Small intestine (tissue), 7 donors: ENCODE results near the gene AHNAK. TPM values are rescaled to one million over a fixed set of nuclear protein-coding genes. Genes with fewer than 3 reads are reported as not detected.
A peak's percentile ranks its signal among the peaks of the same experiment; 100 is the strongest.

ENCODE experiments used
- DNase-seq, 2 donors: peaks; one replicate each; pipeline versions ENCODE4 v3.0.0 to v3.0.0-alpha.2; 2013
- FAIRE-seq: peaks from 2 replicates; lab custom pipeline; 2012; peaks lifted over from hg19 to GRCh38; lab: Jason Lieb, UNC
- H3K27ac ChIP-seq, 3 donors: one replicate each; pipeline ENCODE4 v1.5.1; 2013; ENCODE audit warnings: low read length in 2 of 3, mild to moderate bottlenecking in 2 of 3, control low read depth in 1 of 3, inconsistent platforms in 1 of 3, low read depth in 1 of 3, moderate library complexity in 1 of 3
- H3K27me3 ChIP-seq, 3 donors: one replicate each; pipeline ENCODE4 v1.6.1; 2013; ENCODE audit warnings: low read length in 3 of 3, inconsistent platforms in 1 of 3; ENCODE audit not compliant: control insufficient read depth in 3 of 3, insufficient read depth in 3 of 3
- H3K36me3 ChIP-seq, 3 donors: one replicate each; pipeline ENCODE4 v1.6.1; 2013; ENCODE audit warnings: low read length in 3 of 3, inconsistent platforms in 1 of 3, low read depth in 1 of 3, mild to moderate bottlenecking in 1 of 3, moderate library complexity in 1 of 3; ENCODE audit not compliant: control insufficient read depth in 3 of 3, insufficient read depth in 2 of 3
- H3K4me1 ChIP-seq, 3 donors: one replicate each; pipeline ENCODE4 v1.6.1; 2013; ENCODE audit warnings: low read length in 2 of 3, inconsistent platforms in 1 of 3, low read depth in 1 of 3, mild to moderate bottlenecking in 1 of 3, moderate library complexity in 1 of 3; ENCODE audit not compliant: control insufficient read depth in 3 of 3, insufficient read depth in 2 of 3
- H3K4me3 ChIP-seq, 3 donors: one replicate each; pipeline ENCODE4 v1.5.1; 2013; ENCODE audit warnings: low read length in 3 of 3, control low read depth in 1 of 3, inconsistent platforms in 1 of 3, low read depth in 1 of 3, mild to moderate bottlenecking in 1 of 3, moderate library complexity in 1 of 3
- H3K9me3 ChIP-seq, 2 donors: one replicate each; pipeline ENCODE4 v1.6.1; 2013; ENCODE audit warnings: low read depth in 1 of 2, low read length in 1 of 2; ENCODE audit not compliant: control insufficient read depth in 2 of 2, insufficient read depth in 1 of 2
- WGBS, 3 donors: extraction: QIAGEN DNeasy Blood & Tissue Kit; methylation state at CpG; one replicate each; pipeline ENCODE4 v1.1.7; 2013; 5-methylcytosine and 5-hydroxymethylcytosine counted together
- polyA plus RNA-seq, 4 donors: library from polyadenylated mRNA; stranded (reverse) in 3 of 4; unstranded in 1 of 4; fragments of 200-250 nt in 3 of 4; fragments of 120-200 nt in 1 of 4; gene quantifications; one replicate each; pipeline versions ENCODE4 v1.2.1 to v1.2.3, GENCODE V29; 2013
- donor health status: healthy with polysubstance abuse.
- donor health status: control.
- donor health status: control.
- donor health status: Bipolar disorder and iron deficiency.
- donor health status: healthy.

Gene AHNAK
- polyA plus RNA-seq, 4 donors, result 72.1 to 110 (median 86.8) TPM

DNA sequence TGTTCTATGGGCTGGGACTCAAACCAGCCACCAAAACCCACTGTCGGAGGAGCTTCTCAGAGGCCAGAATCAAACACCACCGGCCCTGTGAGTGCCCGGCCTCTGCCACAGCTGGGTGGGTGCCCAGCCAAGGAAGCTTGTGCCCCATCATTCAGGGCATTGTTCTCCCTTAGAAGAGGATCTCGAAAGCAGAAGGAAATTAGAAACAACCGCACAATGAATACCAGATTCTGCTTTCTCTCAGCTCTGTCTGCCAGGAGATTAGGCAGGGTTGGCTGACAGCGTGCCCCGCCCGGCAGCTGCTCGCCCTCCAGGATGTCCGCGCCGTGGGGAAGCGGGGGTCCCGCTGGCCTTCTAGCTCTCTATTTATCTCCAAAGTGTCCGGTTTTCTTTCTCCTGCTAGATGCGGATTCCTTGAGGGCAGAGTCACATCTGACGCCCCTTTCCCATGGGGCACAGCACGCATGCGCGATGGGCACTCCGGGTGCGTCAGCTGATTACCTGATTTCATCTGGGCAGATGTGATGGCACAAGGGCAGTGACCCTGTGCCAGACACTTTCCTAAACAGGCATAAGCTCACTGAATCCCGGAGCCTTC lies 102.3 kb downstream of the AHNAK start:
- DNase-seq, result peak; percentile 51 to 75

DNA sequence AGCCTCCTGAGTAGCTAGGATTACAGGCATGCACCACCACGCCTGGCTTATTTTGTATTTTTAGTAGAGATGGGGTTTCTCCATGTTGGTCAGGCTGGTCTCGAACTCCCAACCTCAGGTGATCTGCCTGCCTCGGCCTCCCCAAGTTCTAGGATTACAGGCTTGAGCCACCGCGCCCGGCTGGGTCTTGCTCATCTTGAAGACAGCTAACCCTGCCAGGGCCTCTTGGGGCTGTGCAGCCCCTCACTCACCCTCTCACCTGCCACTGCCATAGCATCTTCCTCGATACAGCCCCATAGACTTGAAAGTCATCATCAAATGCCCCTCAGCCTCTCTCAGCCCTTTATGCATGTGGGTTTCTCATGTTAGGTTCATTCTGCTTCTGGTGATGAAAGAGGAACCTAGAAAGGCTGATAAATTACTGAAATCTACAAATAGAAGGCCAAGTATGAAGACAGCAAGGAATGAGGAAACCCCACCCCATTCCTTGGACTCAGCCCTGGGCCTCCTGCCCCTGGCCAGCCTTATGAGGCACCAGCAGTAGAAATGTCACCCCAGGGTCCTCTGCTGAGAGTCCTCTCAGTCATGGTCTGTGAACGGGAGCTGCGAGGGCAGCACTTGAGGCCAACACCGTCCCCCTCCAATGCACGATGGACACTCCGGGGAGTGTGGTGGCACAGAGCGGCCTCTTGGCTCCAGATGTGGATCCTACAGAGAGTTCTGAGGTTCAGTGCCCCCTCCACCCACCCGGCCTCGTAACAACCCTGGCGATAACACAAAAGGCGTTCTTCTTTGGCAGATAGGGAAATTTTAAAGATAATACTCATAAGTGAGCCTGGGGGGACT lies 103.0 kb downstream of the AHNAK start:
- H3K9me3 ChIP-seq, result no peaks in the 10 kb centered on the region
- H3K4me3 ChIP-seq, result no peak overlapping the region
- no peaks in the 10 kb centered on the region for H3K36me3 ChIP-seq
- peak overlapping the region; percentile 47 to 88 (median 66) for H3K27ac ChIP-seq
- no peaks in the 10 kb centered on the region for H3K27me3 ChIP-seq
- FAIRE-seq (no peak), DNase-seq (peak in 1 of 2 donors; percentile 55)
- WGBS, 3 donors, result 80 to 88% (median 84%) methylated on average over 17 of the region's 17 CpGs
- peaks cover 0 to 43% (median 7%) of the 10 kb centered on the region in 3 donors for H3K4me1 ChIP-seq

More for the DNA sequence above, 102.3 kb downstream of the AHNAK start:
- no peak for FAIRE-seq
- no peaks in the 10 kb centered on the region for H3K9me3 ChIP-seq
- H3K36me3 ChIP-seq, result no peaks in the 10 kb centered on the region
- H3K27ac ChIP-seq, result peak overlapping the region; percentile 47 to 88 (median 66)
- H3K4me1 ChIP-seq, result peaks cover 0 to 36% (median 7%) of the 10 kb centered on the region in 3 donors
- H3K27me3 ChIP-seq, result no peaks in the 10 kb centered on the region
- WGBS, 3 donors, result 30 to 45% (median 42%) methylated on average over 22 to 23 of the region's 23 CpGs
- peak overlapping the region in 2 of 3 donors; percentile 10 to 18 for H3K4me3 ChIP-seq

DNA sequence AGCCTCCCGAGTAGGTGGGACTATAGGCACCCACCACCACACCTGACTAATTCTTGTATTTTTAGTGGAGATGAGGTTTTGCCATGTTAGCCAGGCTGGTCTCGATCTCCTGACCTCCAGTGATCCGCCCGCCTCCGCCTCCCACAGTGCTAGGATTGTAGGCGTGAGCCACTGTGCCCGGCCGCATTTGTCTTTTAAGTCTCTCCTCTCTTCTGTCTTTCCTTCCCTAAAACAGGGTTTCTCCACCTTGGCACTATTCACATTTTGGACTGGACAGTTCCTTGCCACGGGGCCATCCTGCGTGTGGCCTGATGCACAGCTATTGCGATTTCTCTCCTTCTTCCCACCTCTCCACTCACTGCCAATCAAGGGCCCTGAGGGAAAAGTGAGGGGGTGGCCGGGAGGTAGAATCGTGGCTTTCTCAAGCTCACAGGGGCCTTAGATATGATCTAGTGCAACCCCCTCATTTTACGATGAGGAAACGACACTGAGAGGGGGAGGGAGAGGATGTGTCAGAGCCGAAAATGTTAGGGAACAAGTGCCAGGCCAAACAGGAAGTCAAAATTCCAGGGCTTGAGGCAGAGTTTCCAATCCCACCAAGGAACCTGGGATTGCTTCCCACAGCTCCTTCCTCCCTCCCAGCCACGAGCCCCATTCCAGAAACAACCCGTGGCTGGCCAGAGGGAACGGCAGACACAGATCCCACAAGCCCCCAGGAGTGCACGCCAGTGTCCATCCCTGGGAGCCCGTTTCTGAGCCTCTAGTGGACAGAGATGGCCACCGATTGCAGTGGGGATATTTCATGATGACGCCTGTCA lies 106.6 kb downstream of the AHNAK start:
- H3K27ac ChIP-seq, result peak overlapping the region in 2 of 3 donors; percentile 21 to 77
- DNase-seq, result no peak
- WGBS, 3 donors, result 56 to 70% (median 64%) methylated on average over 23 of the region's 23 CpGs
- no peaks in the 10 kb centered on the region for H3K9me3 ChIP-seq
- H3K36me3 ChIP-seq, result no peaks in the 10 kb centered on the region
- no peaks in the 10 kb centered on the region for H3K27me3 ChIP-seq
- H3K4me1 ChIP-seq, result peaks cover 2 to 45% (median 12%) of the 10 kb centered on the region in 3 donors
- H3K4me3 ChIP-seq, result no peak overlapping the region
- no peak for FAIRE-seq

DNA sequence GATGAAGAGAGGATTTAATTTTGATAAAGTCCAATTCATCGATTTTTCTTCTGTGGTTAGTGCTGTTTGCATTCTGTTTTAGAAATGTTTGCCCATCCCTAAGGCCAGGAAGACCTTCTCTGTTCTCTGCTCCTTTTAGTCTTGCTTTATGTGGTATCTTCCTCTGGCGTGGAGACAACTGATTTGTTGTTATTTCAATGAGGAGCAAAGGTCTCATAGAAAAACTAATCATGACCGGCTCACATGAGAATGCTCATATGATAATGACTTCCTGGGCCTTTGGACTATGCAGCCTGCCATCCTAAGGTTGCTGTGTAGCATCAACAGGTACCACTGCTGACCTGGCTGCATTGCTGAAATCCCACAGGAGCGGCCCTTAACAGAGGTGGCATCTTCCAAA lies 108.0 kb downstream of the AHNAK start:
- peak; percentile 83 to 85 for DNase-seq
- 19 to 58% (median 33%) methylated on average over 4 of the region's 4 CpGs for WGBS, 3 donors
- H3K4me1 ChIP-seq, result peaks cover 2 to 35% (median 4%) of the 10 kb centered on the region in 3 donors
- H3K27me3 ChIP-seq, result no peaks in the 10 kb centered on the region
- FAIRE-seq, result no peak
- no peaks in the 10 kb centered on the region for H3K9me3 ChIP-seq
- H3K4me3 ChIP-seq, result no peak overlapping the region
- no peaks in the 10 kb centered on the region for H3K36me3 ChIP-seq
- H3K27ac ChIP-seq, result peak overlapping the region in 1 of 3 donors; percentile 70

DNA sequence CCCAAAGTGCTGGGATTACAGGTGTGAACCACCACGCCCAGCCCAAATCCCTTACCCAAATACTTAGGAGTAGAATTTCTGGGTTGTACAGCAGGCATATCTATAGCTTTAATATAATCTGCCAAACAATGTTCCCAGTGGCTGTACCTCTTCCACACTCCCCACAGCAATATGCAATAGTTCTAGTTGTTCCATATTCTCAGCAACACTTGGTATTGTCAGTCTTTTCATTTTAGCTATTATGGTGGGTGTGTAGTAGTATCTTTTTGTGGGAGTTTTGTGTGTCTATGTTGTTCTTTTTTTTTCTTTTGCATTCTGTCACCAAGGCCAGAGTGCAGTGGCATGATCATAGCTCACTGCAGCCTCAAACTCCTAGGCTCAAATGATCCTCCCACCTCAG lies 109.0 kb downstream of the AHNAK start:
- Histone ChIP-seq H3K36me3 (no peaks in the 10 kb centered on the region), H3K27ac (peak overlapping the region in 1 of 3 donors; percentile 70), H3K4me1 (peaks cover 4 to 41% (median 9%) of the 10 kb centered on the region in 3 donors), H3K4me3 (no peak overlapping the region), H3K9me3 (no peaks in the 10 kb centered on the region), H3K27me3 (no peaks in the 10 kb centered on the region)
- WGBS, 3 donors, result 79 to 93% (median 90%) methylated on average over 1 of the region's 1 CpG
- DNase-seq (no peak), FAIRE-seq (no peak)

DNA sequence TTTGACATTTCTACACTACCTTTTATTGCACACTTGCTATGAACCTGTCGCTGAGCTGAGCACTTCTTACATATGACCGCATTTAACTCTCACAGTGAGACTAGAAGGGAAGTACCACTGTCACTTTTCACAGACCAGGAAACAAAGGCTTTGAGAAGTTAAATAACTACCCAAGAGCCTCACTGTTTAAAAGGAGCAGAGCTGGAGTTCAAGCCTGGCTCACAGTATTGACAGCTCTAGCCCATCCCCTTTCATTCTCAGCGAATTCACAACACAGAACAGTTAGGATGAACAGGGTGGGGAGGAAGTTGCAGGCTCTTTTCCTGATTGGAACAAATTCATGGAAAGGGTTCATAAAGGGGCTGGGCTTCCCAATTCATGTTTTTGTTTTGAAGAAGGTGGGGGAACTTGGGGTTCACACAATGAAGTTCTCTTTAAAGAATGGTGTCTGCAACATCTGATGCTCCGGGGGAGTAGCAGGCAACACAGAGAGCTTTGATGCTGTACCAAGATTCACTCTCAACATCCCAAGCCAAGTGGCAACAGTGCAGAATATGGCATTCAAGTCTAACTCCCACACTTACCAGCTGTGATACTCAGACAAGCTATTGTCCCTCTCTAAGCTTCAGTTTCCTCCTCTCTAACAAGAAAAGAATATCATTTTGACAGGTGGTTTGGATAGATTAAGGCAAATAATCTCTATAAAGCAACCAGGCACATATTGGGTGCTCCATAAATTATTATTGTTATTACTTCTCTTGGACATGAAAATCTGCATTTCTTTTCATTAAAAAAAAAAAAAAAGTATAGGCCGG lies 110.6 kb downstream of the AHNAK start:
- 57 to 66% (median 63%) methylated on average over 5 of the region's 5 CpGs for WGBS, 3 donors
- Histone ChIP-seq H3K27me3 (no peaks in the 10 kb centered on the region), H3K27ac (peak overlapping the region in 2 of 3 donors; percentile 3 to 29), H3K4me1 (peaks cover 4 to 52% (median 9%) of the 10 kb centered on the region in 3 donors), H3K4me3 (no peak overlapping the region), H3K36me3 (no peaks in the 10 kb centered on the region), H3K9me3 (no peaks in the 10 kb centered on the region)
- peak in 1 of 2 donors; percentile 40 for DNase-seq
- no peak for FAIRE-seq

DNA sequence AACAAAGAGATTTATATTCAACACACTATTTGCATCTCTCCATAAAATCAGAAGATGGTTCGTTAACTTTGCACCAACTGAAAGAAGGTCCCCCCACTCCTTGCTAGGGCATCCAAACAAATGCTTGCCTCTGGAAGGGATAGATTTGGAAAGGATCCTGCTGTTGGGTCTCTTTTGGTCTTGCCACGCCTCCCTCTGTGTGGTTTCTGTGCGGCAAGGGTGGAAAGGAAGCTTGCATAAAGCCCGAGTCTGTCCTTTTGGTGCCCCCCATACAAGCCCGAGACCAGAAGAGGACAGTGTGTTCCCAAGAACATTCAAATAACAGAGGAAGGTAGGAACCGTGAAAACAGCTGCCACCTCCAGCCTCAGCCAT lies 112.7 kb downstream of the AHNAK start:
- FAIRE-seq (no peak), DNase-seq (no peak)
- H3K4me1 ChIP-seq, result peaks cover 4 to 46% (median 9%) of the 10 kb centered on the region in 3 donors
- H3K27me3 ChIP-seq, result no peaks in the 10 kb centered on the region
- H3K9me3 ChIP-seq, result no peaks in the 10 kb centered on the region
- H3K36me3 ChIP-seq, result no peaks in the 10 kb centered on the region
- H3K27ac ChIP-seq, result peak overlapping the region in 1 of 3 donors; percentile 70
- H3K4me3 ChIP-seq, result no peak overlapping the region
- 42 to 52% (median 51%) methylated on average over 6 of the region's 6 CpGs for WGBS, 3 donors
